ENCODE results near the gene DLGAP1. TPM values are rescaled to one million over a fixed set of nuclear protein-coding genes. Genes with fewer than 3 reads are reported as not detected.

The DLGAP1 gene
- total RNA-seq, 4 donors from 2014 or later, result 0.13 to 6.2 (median 0.53) TPM

DNA sequence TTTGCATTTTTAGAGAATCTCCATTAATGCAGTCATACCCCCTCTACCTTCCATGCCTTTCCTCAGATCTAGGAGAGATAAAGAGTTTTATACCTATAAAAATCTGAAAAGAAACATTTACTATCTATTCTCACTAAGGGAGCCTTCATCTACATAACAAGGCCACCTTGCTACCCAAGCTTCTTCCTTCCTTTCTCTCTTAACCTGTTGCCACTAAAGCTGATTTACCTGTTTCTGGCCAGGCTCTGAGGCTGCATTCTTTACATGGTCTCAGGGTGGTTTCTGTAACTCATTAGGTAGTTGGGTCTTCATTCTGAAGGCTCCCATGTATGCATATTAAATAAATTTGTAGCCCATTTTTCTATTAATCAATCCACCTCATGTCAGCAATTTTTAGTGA lies 391.6 kb downstream of the DLGAP1 start:
- Histone ChIP-seq H3K27me3 (no peaks in the 10 kb centered on the region), H3K4me3 (no peak overlapping the region), H3K36me3 (no peaks in the 10 kb centered on the region), H3K27ac (no peak overlapping the region), H3K4me1 (no peaks in the 10 kb centered on the region), H3K9me3 (no peaks in the 10 kb centered on the region)
- DNase-seq, result no peak
- TF ChIP-seq POLR2A (IDR thresholded peaks at IDR 0.05), result no peak
- TF ChIP-seq, protein P1, sequence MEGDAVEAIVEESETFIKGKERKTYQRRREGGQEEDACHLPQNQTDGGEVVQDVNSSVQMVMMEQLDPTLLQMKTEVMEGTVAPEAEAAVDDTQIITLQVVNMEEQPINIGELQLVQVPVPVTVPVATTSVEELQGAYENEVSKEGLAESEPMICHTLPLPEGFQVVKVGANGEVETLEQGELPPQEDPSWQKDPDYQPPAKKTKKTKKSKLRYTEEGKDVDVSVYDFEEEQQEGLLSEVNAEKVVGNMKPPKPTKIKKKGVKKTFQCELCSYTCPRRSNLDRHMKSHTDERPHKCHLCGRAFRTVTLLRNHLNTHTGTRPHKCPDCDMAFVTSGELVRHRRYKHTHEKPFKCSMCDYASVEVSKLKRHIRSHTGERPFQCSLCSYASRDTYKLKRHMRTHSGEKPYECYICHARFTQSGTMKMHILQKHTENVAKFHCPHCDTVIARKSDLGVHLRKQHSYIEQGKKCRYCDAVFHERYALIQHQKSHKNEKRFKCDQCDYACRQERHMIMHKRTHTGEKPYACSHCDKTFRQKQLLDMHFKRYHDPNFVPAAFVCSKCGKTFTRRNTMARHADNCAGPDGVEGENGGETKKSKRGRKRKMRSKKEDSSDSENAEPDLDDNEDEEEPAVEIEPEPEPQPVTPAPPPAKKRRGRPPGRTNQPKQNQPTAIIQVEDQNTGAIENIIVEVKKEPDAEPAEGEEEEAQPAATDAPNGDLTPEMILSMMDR (IDR thresholded peaks at IDR 0.05 in 4 of 5, conservative IDR thresholded peaks at IDR 0.05 in 1 of 5), result no peak
- intact Hi-C loops (cut with DNase I; ENCODE audit: low total_unique reads), result no loop called here
- in situ Hi-C loops (cut with MboI; ENCODE audit: low sequenced_read_pairs in 4 of 4), result loop anchor here in 1 of 4 donors (25.0 kb wide), 1 partner anchor 276 kb away; no protein-coding TSS in a partner anchor
- no peak for ATAC-seq

DNA sequence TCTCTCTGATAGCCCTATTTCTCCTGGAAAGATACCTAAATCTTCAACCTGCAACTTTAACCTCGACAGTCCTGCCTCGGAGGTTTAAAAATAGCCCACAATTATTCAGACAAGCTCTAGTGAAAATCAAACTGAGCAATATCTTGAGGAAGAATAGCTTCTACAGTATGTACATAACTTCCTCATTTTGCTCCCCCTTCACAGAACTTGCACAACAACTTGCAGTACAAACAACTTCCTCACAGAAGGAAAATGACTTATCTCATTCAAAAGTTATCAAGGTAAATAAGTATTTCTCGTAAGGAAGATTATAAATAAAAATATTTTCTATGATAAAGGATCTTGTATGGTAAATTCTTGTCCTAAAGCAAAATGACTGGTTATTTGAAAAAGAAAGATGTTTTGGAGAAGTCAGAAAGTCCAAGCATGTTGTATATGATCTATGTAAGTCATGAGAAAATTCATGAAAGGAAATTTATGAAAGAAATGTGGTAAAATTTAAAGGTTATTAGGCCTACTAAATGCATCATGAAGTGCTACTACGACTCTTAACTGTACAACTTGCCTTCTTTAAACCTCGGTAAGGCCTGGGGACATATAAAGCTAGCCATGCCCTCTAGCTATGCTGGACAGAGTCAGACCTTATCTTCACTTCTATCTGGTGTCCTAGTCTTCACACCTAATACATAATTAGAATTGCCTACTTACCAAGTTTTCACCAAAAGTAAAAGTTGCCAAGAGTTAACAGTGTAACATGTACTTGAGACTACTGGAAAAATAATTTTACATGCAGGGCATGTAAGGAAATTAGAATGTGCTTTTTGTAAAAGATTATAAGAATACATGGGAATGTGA lies 394.5 kb downstream of the DLGAP1 start:
- no peaks in the 10 kb centered on the region for H3K36me3 ChIP-seq
- ATAC-seq, result no peak
- in situ Hi-C loops (cut with MboI; ENCODE audit: low sequenced_read_pairs in 4 of 4) (loop anchor here in 1 of 4 donors (25.0 kb wide), 1 partner anchor 273 kb away; no protein-coding TSS in a partner anchor), intact Hi-C loops (cut with DNase I; ENCODE audit: low total_unique reads) (no loop called here)
- H3K27ac ChIP-seq, result no peak overlapping the region
- TF ChIP-seq, protein P1 (IDR thresholded peaks at IDR 0.05 in 4 of 5, conservative IDR thresholded peaks at IDR 0.05 in 1 of 5), result no peak
- no peak for TF ChIP-seq POLR2A (IDR thresholded peaks at IDR 0.05)
- DNase-seq, result no peak
- H3K9me3 ChIP-seq, result no peaks in the 10 kb centered on the region
- H3K4me1 ChIP-seq, result no peaks in the 10 kb centered on the region
- no peak overlapping the region for H3K4me3 ChIP-seq
- H3K27me3 ChIP-seq, result no peaks in the 10 kb centered on the region

DNA sequence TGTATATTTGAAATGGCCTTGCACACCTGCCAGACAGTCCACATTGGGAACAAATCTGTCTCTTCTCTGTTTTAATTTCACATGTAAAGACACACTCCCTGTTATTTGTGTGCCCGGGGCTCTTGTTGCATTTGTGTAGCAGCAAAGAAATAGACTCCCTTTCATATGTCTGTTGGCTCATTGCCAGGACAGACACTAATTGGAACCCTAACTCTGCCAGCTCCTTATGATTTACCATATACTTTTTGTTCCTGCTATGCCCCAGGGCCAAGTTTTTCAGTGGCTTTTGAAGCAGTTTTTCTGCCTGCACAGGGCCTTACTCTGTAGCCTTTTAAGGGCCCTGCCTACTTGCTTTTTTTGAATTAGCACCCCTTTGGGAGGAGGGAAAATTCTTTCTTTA lies 396.9 kb downstream of the DLGAP1 start:
- TF ChIP-seq, protein P1 (IDR thresholded peaks at IDR 0.05 in 4 of 5, conservative IDR thresholded peaks at IDR 0.05 in 1 of 5), result no peak
- no peak for TF ChIP-seq POLR2A (IDR thresholded peaks at IDR 0.05)
- Histone ChIP-seq H3K4me3 (no peak overlapping the region), H3K9me3 (no peaks in the 10 kb centered on the region), H3K27me3 (no peaks in the 10 kb centered on the region), H3K4me1 (no peaks in the 10 kb centered on the region), H3K27ac (no peak overlapping the region), H3K36me3 (no peaks in the 10 kb centered on the region)
- DNase-seq (no peak), ATAC-seq (no peak)
- intact Hi-C loops (cut with DNase I; ENCODE audit: low total_unique reads) (no loop called here), in situ Hi-C loops (cut with MboI; ENCODE audit: low sequenced_read_pairs in 4 of 4) (loop anchor here in 1 of 4 donors (25.0 kb wide), 1 partner anchor 271 kb away; no protein-coding TSS in a partner anchor)

DNA sequence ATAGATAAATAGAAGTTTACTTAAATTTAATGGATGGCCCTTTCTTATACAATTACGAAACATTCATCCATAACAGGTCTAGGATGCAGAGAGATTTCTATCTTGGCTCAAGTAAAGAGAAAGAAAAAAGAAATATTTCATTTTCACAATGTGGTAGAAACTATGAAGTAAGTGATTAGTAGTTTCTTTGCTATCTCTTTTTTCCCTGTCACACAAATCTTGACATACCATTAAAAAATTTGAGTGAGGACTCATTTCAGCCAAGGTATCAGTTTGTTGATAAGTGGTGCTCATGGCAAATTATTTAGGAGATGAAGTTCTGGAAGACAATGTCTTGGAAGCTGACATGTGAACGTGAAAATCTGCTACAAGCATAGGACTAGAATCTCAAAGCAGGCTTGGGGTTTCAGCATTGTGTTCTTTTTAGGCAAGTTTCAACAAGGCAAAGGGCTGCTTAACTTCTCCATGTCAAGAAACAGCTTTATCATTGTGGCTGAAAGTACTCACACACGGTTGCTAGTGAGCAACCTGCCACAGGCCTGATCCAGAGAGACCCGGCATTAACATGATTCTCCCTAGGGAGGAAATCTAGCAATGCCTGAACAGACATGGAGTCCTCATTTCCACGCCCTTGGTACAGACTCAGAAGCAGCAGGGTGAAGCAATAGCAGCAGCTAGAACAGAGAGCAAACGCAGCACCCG lies 414.6 kb downstream of the DLGAP1 start:
- H3K27me3 ChIP-seq, result no peaks in the 10 kb centered on the region
- intact Hi-C loops (cut with DNase I; ENCODE audit: low total_unique reads), result no loop called here
- TF ChIP-seq, protein P1 (IDR thresholded peaks at IDR 0.05 in 4 of 5, conservative IDR thresholded peaks at IDR 0.05 in 1 of 5), result no peak
- no peak for TF ChIP-seq POLR2A (IDR thresholded peaks at IDR 0.05)
- H3K4me1 ChIP-seq, result no peaks in the 10 kb centered on the region
- H3K36me3 ChIP-seq, result no peaks in the 10 kb centered on the region
- no peaks in the 10 kb centered on the region for H3K9me3 ChIP-seq
- DNase-seq, result no peak
- no peak overlapping the region for H3K27ac ChIP-seq
- in situ Hi-C loops (cut with MboI; ENCODE audit: low sequenced_read_pairs in 4 of 4), result loop anchor here in 1 of 4 donors (25.0 kb wide), 2 partner anchors 97 to 103 kb away; no protein-coding TSS in a partner anchor
- ATAC-seq, result no peak
- H3K4me3 ChIP-seq, result no peak overlapping the region
